Uterus (tissue), 4 donors: ENCODE results near the gene GNLY. TPM values are rescaled to one million over a fixed set of nuclear protein-coding genes. Genes with fewer than 3 reads are reported as not detected.

Experiments
- DNase-seq, 2 donors: peaks; one replicate each; pipeline ENCODE4 v3.0.0-alpha.2; 2019 to 2020
- H3K27ac ChIP-seq, 2 donors: fragments of 200-600 bp; sonication (generic); 1 replicate in 1 of 2; 2 replicates in 1 of 2; pipeline ENCODE4 v1.5.1; 2016 to 2018
- H3K27me3 ChIP-seq, 2 donors: fragments of 200-600 bp; sonication (generic); one replicate each; pipeline ENCODE4 v1.5.1; 2018 to 2019; ENCODE audit warnings: control low read depth in 1 of 2
- H3K36me3 ChIP-seq, 2 donors: fragments of 200-600 bp; sonication (generic); one replicate each; pipeline ENCODE4 v1.5.1; 2019; ENCODE audit warnings: control low read depth in 1 of 2
- H3K4me1 ChIP-seq, 2 donors: fragments of 200-600 bp; sonication (generic); one replicate each; pipeline ENCODE4 v1.5.1; 2018 to 2019; ENCODE audit warnings: control low read depth in 1 of 2
- H3K4me3 ChIP-seq, 2 donors: fragments of 200-600 bp; sonication (generic); 1 replicate in 1 of 2; 2 replicates in 1 of 2; pipeline ENCODE4 v1.5.1; 2018 to 2019; ENCODE audit warnings: mild to moderate bottlenecking in 1 of 2
- H3K9me3 ChIP-seq, 2 donors: fragments of 200-600 bp; sonication (generic); one replicate each; pipeline ENCODE4 v1.5.1; 2019; ENCODE audit warnings: control low read depth in 1 of 2
- CTCF ChIP-seq, 4 experiments: fragments of 200-600 bp in 2 of 4; fragments of 450-650 bp in 2 of 4; sonication (generic) in 2 of 4; IDR thresholded peaks; one replicate each; pipeline ENCODE4 v1.5.1; 2016 to 2019; ENCODE audit warnings: antibody characterized with exemption in 4 of 4, mild to moderate bottlenecking in 2 of 4, moderate library complexity in 1 of 4
- POLR2A ChIP-seq, 2 donors: fragments of 450-650 bp; IDR thresholded peaks; one replicate each; pipeline ENCODE4 v1.6.1; 2016; ENCODE audit warnings: antibody characterized with exemption in 2 of 2, mild to moderate bottlenecking in 1 of 2, moderate library complexity in 1 of 2
- intact Hi-C: fragments of 100-400 bp; cut with DNase I; formaldehyde crosslinking; loops from one replicate; pipeline ENCODE4 v1.15.1; 2023; ENCODE audit warnings: low total_unique reads
- total RNA-seq, 4 donors: library from RNA; depleted of rRNA in 3 of 4; stranded (reverse); fragments of >200 nt in 3 of 4; gene quantifications; one replicate each; pipeline versions ENCODE4 v1.1.0 to v1.2.4, GENCODE V29; 2014 to 2023
- donor health status: DM: yes; HTN: yes; CAD: no.

Gene GNLY
- total RNA-seq, 4 donors from 2014 or later: 0.48 to 5.9 (median 4.8) TPM; not detected in 1

- Histone ChIP-seq H3K27me3 (no peaks in the 10 kb centered on the region), H3K27ac (no peak overlapping the region), H3K9me3 (no peaks in the 10 kb centered on the region), H3K4me3 (no peak overlapping the region), H3K4me1 (no peaks in the 10 kb centered on the region), H3K36me3 (no peaks in the 10 kb centered on the region)
- TF ChIP-seq CTCF (IDR thresholded peaks at IDR 0.05) (no peak), POLR2A (IDR thresholded peaks at IDR 0.05) (no peak)
- DNase-seq: no peak
- intact Hi-C loops: no loop called here
Observed at GRCh38 chr2:85717308-85718008, 23.3 kb downstream of the GNLY start.

- Histone ChIP-seq H3K9me3 (no peaks in the 10 kb centered on the region), H3K36me3 (no peaks in the 10 kb centered on the region), H3K27me3 (no peaks in the 10 kb centered on the region), H3K4me3 (no peak overlapping the region), H3K27ac (no peak overlapping the region), H3K4me1 (no peaks in the 10 kb centered on the region)
- no peak for DNase-seq
- TF ChIP-seq CTCF (IDR thresholded peaks at IDR 0.05) (no peak), POLR2A (IDR thresholded peaks at IDR 0.05) (no peak)
- intact Hi-C loops: no loop called here
Observed at GRCh38 chr2:85718009-85718391, 23.8 kb downstream of the GNLY start.

GRCh38 chr2:85718885-85719492 lies 24.8 kb downstream of the GNLY start:
- H3K9me3 ChIP-seq: no peaks in the 10 kb centered on the region
- H3K27me3 ChIP-seq: no peaks in the 10 kb centered on the region
- TF ChIP-seq CTCF (IDR thresholded peaks at IDR 0.05): no peak
- TF ChIP-seq POLR2A (IDR thresholded peaks at IDR 0.05): no peak
- H3K27ac ChIP-seq: no peak overlapping the region
- no peak overlapping the region for H3K4me3 ChIP-seq
- intact Hi-C loops: no loop called here
- no peaks in the 10 kb centered on the region for H3K4me1 ChIP-seq
- no peaks in the 10 kb centered on the region for H3K36me3 ChIP-seq
- no peak for DNase-seq

GRCh38 chr2:85719609-85720240 lies 25.6 kb downstream of the GNLY start:
- no peaks in the 10 kb centered on the region for H3K27me3 ChIP-seq
- H3K4me1 ChIP-seq: no peaks in the 10 kb centered on the region
- intact Hi-C loops: no loop called here
- TF ChIP-seq CTCF (IDR thresholded peaks at IDR 0.05) (no peak), POLR2A (IDR thresholded peaks at IDR 0.05) (no peak)
- no peak for DNase-seq
- H3K4me3 ChIP-seq: no peak overlapping the region
- H3K27ac ChIP-seq: no peak overlapping the region
- no peaks in the 10 kb centered on the region for H3K9me3 ChIP-seq
- H3K36me3 ChIP-seq: no peaks in the 10 kb centered on the region

GRCh38 chr2:85720533-85720932 lies 26.4 kb downstream of the GNLY start:
- no peak overlapping the region for H3K4me3 ChIP-seq
- no peaks in the 10 kb centered on the region for H3K9me3 ChIP-seq
- no peak for DNase-seq
- no peaks in the 10 kb centered on the region for H3K36me3 ChIP-seq
- intact Hi-C loops: no loop called here
- H3K4me1 ChIP-seq: no peaks in the 10 kb centered on the region
- no peaks in the 10 kb centered on the region for H3K27me3 ChIP-seq
- no peak overlapping the region for H3K27ac ChIP-seq
- TF ChIP-seq POLR2A (IDR thresholded peaks at IDR 0.05): no peak
- TF ChIP-seq CTCF (IDR thresholded peaks at IDR 0.05): no peak
